ENCODE measurements around the gene KIAA1549.

The KIAA1549 gene

GRCh38 chr7:138889582-138890498 lies 91.3 kb downstream of the KIAA1549 start:
- peak overlapping the region; percentile 19 for H3K9ac ChIP-seq (ENCODE audit: low read length)
- H3K27me3 ChIP-seq (replicated peaks; ENCODE audit: control insufficient read depth, insufficient read depth, low read length): no peaks in the 10 kb centered on the region
- peak overlapping the region; percentile 64 for H3K4me3 ChIP-seq (ENCODE audit: low read length)
- peaks cover 21% of the 10 kb centered on the region for H3K4me1 ChIP-seq (ENCODE audit: control insufficient read depth, insufficient read depth, low read length)
- no peaks in the 10 kb centered on the region for H3K36me3 ChIP-seq (ENCODE audit: control insufficient read depth, insufficient read depth, low read length, severe bottlenecking)
- H3K9me3 ChIP-seq (ENCODE audit: control insufficient read depth, low read length): no peaks in the 10 kb centered on the region
- no peak for DNase-seq (ENCODE audit: low read depth)

DNA sequence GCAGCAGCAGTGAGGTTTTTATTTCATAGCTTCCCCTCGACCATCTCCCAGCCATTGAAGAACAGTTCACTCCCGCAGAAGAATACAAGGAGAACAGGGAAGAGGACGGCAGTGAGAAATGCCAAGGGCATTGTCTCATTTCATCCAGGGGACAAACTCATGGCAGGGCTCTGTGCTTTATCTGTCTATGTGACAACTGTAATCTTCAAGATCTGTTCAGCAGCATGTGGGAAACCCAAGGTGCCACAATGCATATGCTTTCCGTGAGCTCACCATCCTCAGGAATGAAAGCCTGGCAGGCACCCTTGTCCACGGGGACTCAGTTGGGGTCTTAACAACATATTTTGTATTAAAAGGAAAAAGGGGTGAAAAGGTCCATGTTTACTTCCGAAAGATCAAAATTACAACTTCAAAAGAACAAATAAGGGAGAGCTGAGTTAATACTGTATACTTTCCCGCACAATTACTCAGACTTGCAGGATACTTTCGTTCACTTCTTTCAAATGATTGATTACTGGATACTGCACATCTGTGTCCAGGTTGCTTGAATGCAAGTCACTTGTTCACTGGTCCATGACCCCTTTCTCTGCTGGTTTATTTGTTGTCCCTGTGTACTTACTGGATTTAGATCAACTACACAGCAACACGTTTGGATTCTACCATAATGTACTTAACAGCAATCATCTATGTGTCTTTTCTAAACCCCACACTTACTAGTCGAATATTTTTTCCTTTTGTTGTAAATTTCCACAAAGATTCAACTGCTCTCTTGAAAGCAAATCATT lies 93.1 kb downstream of the KIAA1549 start:
- no peaks in the 10 kb centered on the region for H3K9me3 ChIP-seq (ENCODE audit: control insufficient read depth, low read length)
- H3K36me3 ChIP-seq (ENCODE audit: control insufficient read depth, insufficient read depth, low read length, severe bottlenecking): no peaks in the 10 kb centered on the region
- H3K4me1 ChIP-seq (ENCODE audit: control insufficient read depth, insufficient read depth, low read length): peaks cover 19% of the 10 kb centered on the region
- H3K9ac ChIP-seq (ENCODE audit: low read length): no peak overlapping the region
- no peaks in the 10 kb centered on the region for H3K27me3 ChIP-seq (replicated peaks; ENCODE audit: control insufficient read depth, insufficient read depth, low read length)
- no peak overlapping the region for H3K4me3 ChIP-seq (ENCODE audit: low read length)
- no peak for DNase-seq (ENCODE audit: low read depth)

- no peaks in the 10 kb centered on the region for H3K9me3 ChIP-seq (ENCODE audit: control insufficient read depth, low read length)
- no peak for DNase-seq (ENCODE audit: low read depth)
- no peak overlapping the region for H3K9ac ChIP-seq (ENCODE audit: low read length)
- no peak overlapping the region for H3K4me3 ChIP-seq (ENCODE audit: low read length)
- no peaks in the 10 kb centered on the region for H3K27me3 ChIP-seq (replicated peaks; ENCODE audit: control insufficient read depth, insufficient read depth, low read length)
- no peaks in the 10 kb centered on the region for H3K36me3 ChIP-seq (ENCODE audit: control insufficient read depth, insufficient read depth, low read length, severe bottlenecking)
- H3K4me1 ChIP-seq (ENCODE audit: control insufficient read depth, insufficient read depth, low read length): peaks cover 19% of the 10 kb centered on the region
Observed at GRCh38 chr7:138887085-138887710, 94.0 kb downstream of the KIAA1549 start.

- Histone ChIP-seq H3K9ac (ENCODE audit: low read length) (no peak overlapping the region), H3K36me3 (ENCODE audit: control insufficient read depth, insufficient read depth, low read length, severe bottlenecking) (no peaks in the 10 kb centered on the region)
Observed at GRCh38 chr7:138886501-138886917, 94.7 kb downstream of the KIAA1549 start.

GRCh38 chr7:138885383-138886147 lies 95.6 kb downstream of the KIAA1549 start:
- H3K4me1 ChIP-seq (ENCODE audit: control insufficient read depth, insufficient read depth, low read length): peaks cover 12% of the 10 kb centered on the region
- no peaks in the 10 kb centered on the region for H3K27me3 ChIP-seq (replicated peaks; ENCODE audit: control insufficient read depth, insufficient read depth, low read length)
- no peak for DNase-seq (ENCODE audit: low read depth)
- H3K9me3 ChIP-seq (ENCODE audit: control insufficient read depth, low read length): no peaks in the 10 kb centered on the region
- no peak overlapping the region for H3K4me3 ChIP-seq (ENCODE audit: low read length)
- H3K9ac ChIP-seq (ENCODE audit: low read length): no peak overlapping the region
- no peaks in the 10 kb centered on the region for H3K36me3 ChIP-seq (ENCODE audit: control insufficient read depth, insufficient read depth, low read length, severe bottlenecking)

More at GRCh38 chr7:138886501-138886917, 94.7 kb downstream of the KIAA1549 start:
- Histone ChIP-seq H3K4me3 (ENCODE audit: low read length) (no peak overlapping the region), H3K9me3 (ENCODE audit: control insufficient read depth, low read length) (no peaks in the 10 kb centered on the region), H3K4me1 (ENCODE audit: control insufficient read depth, insufficient read depth, low read length) (peaks cover 16% of the 10 kb centered on the region), H3K27me3 (replicated peaks; ENCODE audit: control insufficient read depth, insufficient read depth, low read length) (no peaks in the 10 kb centered on the region)
- peak; percentile 93 for DNase-seq (ENCODE audit: low read depth)

GRCh38 chr7:138882249-138882648 lies 98.9 kb downstream of the KIAA1549 start:
- no peak overlapping the region for H3K4me3 ChIP-seq (ENCODE audit: low read length)
- H3K27me3 ChIP-seq (replicated peaks; ENCODE audit: control insufficient read depth, insufficient read depth, low read length): no peaks in the 10 kb centered on the region
- no peak for DNase-seq (ENCODE audit: low read depth)
- H3K9ac ChIP-seq (ENCODE audit: low read length): no peak overlapping the region
- no peaks in the 10 kb centered on the region for H3K36me3 ChIP-seq (ENCODE audit: control insufficient read depth, insufficient read depth, low read length, severe bottlenecking)
- H3K9me3 ChIP-seq (ENCODE audit: control insufficient read depth, low read length): no peaks in the 10 kb centered on the region
- peaks cover 8% of the 10 kb centered on the region for H3K4me1 ChIP-seq (ENCODE audit: control insufficient read depth, insufficient read depth, low read length)

DNA sequence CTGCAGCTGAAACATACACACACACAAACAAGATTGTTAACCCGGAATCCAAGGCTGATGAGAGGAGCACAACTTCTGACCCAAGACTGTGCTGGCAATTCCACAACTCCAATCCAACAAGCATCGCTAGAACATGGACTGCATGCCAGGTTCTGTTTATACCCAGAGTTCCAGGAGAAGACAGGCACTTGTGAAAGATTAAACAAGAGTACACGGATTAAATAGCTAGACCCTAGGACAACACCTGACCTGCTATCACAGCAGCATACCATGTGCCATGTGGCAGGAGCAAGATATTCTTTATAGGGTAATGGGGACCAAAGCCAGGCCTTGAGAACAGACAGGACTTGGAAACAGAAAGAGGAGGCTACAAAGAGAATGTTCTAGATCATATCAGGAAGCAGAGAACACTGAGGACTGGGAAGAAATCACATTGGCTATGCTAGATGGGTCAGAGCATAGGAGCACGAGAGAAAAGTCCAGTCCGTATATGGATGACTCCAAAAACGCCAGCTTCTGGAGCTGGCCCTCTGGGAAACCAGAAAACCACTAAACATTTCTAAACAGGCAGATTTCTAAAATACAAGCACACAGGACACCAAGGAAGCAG lies 99.5 kb downstream of the KIAA1549 start:
- Histone ChIP-seq H3K27me3 (replicated peaks; ENCODE audit: control insufficient read depth, insufficient read depth, low read length) (no peaks in the 10 kb centered on the region), H3K4me3 (ENCODE audit: low read length) (peak overlapping the region; percentile 12), H3K9me3 (ENCODE audit: control insufficient read depth, low read length) (no peaks in the 10 kb centered on the region), H3K4me1 (ENCODE audit: control insufficient read depth, insufficient read depth, low read length) (peaks cover 8% of the 10 kb centered on the region), H3K9ac (ENCODE audit: low read length) (no peak overlapping the region), H3K36me3 (ENCODE audit: control insufficient read depth, insufficient read depth, low read length, severe bottlenecking) (no peaks in the 10 kb centered on the region)
- DNase-seq (ENCODE audit: low read depth): no peak

DNA sequence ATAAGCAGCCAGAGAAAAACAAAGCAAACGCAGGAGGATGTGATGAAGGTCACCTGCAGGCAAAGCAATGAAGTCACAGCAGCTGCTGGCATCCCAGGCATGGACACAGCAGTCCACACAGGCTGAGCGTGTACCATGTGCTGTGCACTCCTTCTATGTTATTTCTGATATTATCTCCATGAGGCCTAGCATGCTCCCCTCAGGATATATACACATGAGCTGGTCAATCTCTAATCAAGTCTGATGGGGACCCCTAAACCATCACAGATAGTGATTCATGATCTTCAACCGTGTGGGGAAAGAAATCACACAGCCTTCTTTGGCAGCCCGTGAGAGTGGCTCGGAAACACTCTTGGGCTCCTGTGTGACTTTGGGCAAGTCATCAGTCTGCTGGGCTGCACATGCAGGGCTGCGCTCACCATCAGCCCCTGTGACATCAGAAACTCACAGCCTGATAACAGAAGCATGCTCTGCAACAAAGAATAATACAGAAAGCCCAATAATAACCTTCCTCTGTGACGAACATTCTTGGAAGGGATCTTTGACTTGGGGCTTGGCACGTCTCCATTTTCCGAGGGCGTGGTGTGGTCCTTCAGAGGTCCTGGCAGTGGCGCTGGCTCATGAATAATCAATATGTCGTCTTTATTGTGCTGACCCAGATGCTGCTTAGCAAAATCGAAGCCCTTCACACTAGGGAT lies 100.2 kb downstream of the KIAA1549 start:
- no peak for DNase-seq (ENCODE audit: low read depth)
- H3K4me3 ChIP-seq (ENCODE audit: low read length): peak overlapping the region; percentile 12
- H3K36me3 ChIP-seq (ENCODE audit: control insufficient read depth, insufficient read depth, low read length, severe bottlenecking): no peaks in the 10 kb centered on the region
- no peaks in the 10 kb centered on the region for H3K9me3 ChIP-seq (ENCODE audit: control insufficient read depth, low read length)
- no peaks in the 10 kb centered on the region for H3K27me3 ChIP-seq (replicated peaks; ENCODE audit: control insufficient read depth, insufficient read depth, low read length)
- no peak overlapping the region for H3K9ac ChIP-seq (ENCODE audit: low read length)
- H3K4me1 ChIP-seq (ENCODE audit: control insufficient read depth, insufficient read depth, low read length): peaks cover 8% of the 10 kb centered on the region

- DNase-seq (ENCODE audit: low read depth): no peak
- no peak overlapping the region for H3K9ac ChIP-seq (ENCODE audit: low read length)
- H3K4me1 ChIP-seq (ENCODE audit: control insufficient read depth, insufficient read depth, low read length): peaks cover 8% of the 10 kb centered on the region
- no peaks in the 10 kb centered on the region for H3K9me3 ChIP-seq (ENCODE audit: control insufficient read depth, low read length)
- H3K36me3 ChIP-seq (ENCODE audit: control insufficient read depth, insufficient read depth, low read length, severe bottlenecking): no peaks in the 10 kb centered on the region
- no peaks in the 10 kb centered on the region for H3K27me3 ChIP-seq (replicated peaks; ENCODE audit: control insufficient read depth, insufficient read depth, low read length)
- no peak overlapping the region for H3K4me3 ChIP-seq (ENCODE audit: low read length)
Observed at GRCh38 chr7:138879356-138879755, 101.8 kb downstream of the KIAA1549 start.

- H3K4me1 ChIP-seq (ENCODE audit: control insufficient read depth, insufficient read depth, low read length): peaks cover 8% of the 10 kb centered on the region
- H3K27me3 ChIP-seq (replicated peaks; ENCODE audit: control insufficient read depth, insufficient read depth, low read length): no peaks in the 10 kb centered on the region
- H3K9me3 ChIP-seq (ENCODE audit: control insufficient read depth, low read length): no peaks in the 10 kb centered on the region
- no peak overlapping the region for H3K4me3 ChIP-seq (ENCODE audit: low read length)
- H3K36me3 ChIP-seq (ENCODE audit: control insufficient read depth, insufficient read depth, low read length, severe bottlenecking): no peaks in the 10 kb centered on the region
- H3K9ac ChIP-seq (ENCODE audit: low read length): no peak overlapping the region
- no peak for DNase-seq (ENCODE audit: low read depth)
Observed at GRCh38 chr7:138878856-138879255, 102.3 kb downstream of the KIAA1549 start.

Data from adipocyte (in vitro differentiated cells).